Stimulated activated naive CD4-positive, alpha-beta T cell treated with Interleukin-2 at 50 U/mL for 16 hours (primary cell): ENCODE data around the gene SLC2A9.
"Not testable (repeated sequence)": the region's sequence is repeated elsewhere in the genome, so short reads cannot be mapped to it uniquely, and the experiment has no call there.

ENCODE experiments used
- DNase-seq: peaks from one replicate; lab custom pipeline; 2025; lab: John Stamatoyannopoulos, UW

Gene SLC2A9

DNA sequence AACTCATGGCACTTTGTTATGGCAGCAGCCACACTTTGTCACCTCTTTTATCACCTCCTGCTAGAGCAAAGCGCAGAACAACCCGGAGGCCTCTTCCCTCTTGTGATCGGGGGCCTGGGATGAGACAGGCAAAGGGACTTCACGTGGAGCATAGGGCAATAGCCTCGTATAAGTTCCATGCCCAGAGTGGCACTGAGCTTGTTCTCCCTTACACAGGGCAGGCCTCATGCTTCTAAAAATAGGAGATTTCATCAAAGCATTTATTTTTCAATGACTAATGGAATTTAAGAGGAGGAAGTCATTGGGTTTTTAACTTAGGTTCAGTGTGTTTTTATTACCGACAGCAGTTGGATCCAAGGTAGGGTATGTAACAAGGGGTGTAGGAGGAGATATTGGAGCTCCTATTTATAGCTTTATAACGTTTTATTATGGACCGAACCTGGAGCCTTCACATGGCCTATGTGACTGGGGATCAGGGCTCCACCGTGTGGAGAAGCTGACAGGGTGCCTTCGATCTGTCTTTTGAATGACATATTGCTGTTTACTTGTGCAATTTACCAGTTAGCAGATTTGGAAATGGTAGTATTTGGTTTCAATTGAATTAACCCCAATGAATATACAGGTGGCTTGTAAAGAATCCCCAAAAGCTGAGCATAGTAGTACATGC is 93.8 kb downstream of the SLC2A9 start:
- DNase-seq, result no peak

DNA sequence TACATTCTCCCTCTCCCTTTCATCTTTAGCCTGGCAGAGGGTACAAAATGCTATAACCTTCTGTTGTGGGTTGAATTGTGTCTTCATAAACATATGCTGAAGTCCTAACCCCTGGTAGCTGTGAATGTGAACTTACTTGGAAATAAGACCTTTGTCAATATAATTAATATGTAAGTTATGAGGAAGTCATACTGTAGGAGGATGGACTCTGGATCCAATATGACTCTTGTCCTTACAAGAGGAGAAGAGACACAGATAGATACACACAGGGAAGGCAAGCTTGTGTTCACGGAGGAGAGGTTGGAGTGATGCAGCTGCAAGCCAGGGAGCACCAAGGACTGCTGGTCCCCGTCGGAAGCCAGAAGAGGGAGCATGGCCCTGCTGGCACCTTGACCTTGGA is 94.7 kb downstream of the SLC2A9 start:
- DNase-seq, result no peak

DNA sequence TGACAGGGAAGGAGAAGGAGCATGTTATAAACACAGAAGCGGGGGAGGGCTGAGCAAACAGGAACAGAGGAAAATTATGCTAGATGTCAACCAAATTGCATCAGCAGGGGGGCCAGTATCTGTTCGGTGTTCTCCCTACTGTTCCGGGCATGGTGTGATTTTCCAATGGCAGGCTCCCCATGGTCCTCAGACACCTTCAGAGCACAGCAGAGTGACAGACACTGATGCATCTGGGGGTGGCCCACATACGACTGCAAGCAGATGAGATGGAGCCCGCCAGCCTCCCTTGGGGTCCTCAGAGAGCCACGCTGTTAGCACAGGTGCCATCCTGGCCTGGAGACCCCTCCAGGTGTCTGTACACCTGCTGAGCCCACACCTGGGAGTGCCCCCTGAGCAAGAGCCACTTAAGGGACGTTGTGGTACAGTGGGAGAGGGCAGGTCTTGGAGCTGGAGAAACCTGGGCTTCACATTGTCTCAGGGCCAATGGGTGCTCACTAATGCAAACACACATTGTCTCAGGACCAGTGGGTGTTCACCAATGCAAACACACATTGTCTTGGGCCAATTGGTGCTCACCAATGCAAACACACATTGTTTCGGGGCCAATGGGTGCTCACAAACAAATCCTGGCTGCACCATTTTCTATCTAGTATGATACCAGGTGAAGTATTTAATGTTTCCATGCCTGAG is 95.4 kb downstream of the SLC2A9 start:
- no peak for DNase-seq

DNA sequence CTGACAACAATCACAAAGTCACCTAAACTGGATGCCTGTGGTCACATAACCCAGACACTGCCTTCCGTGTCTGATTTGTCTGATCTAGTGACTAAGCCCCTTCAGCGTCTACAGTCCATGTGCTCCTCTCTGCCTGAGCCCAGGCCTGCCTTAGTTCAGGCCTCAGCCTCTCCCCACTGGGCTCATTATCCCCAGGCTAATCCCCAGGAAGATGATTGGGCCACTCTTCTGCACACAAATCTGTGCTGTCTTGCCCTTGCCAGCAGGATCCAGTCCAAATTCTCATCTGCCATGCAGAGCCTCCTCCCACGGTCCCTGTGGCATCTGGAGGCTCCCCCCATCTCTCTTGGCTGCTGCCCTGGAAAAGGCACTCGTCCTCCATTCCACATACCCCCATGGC is 96.5 kb downstream of the SLC2A9 start:
- DNase-seq, result no peak

DNA sequence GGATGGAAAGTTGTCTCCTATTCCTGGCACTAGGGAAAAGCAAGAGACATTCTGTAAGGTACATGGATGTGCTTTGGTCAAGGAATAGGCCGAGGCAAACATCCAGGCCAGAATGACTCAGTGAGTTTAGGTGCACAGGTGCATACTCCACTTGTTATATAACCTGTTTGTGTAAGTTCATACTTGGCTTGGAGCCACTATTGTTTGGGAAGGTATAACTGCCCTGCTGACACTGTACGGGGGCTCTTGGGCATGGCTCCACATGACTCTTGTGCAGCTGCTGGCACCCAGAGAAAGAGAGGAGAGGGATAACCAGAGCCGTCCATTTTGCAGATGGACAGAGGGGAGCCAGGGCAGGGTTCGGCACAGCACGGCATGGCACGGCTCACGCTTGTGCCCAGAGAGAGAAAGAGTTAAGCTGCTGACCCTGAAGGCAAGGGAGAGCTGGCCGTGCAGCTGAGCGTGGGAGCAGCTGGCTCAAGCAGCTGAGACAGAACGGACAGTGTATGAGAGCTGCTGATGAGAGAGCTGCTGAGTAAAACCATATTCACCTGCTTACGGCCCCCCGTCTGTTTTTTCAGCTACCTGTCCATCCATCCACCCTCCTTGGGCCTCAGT is 98.0 kb downstream of the SLC2A9 start:
- no peak for DNase-seq

DNA sequence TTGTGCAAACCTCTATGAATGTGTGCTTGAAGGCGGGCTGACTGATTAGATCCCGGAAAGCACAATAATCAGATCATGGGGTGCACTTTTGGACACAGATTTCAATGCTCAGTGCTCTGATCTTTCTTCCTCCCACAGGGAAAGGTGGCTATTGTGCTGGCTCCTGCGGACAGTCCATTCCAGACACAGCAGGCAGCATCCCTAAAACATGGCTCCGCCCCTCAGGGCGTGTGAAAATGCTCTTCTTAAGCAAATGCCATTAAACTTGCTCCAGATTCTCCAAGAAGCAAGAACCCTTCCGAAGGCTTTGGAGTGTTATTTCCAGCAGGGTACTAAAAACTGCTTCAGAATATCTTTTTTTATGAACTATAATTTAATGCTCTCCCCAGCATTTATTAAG is 100.0 kb downstream of the SLC2A9 start:
- DNase-seq, result no peak

DNA sequence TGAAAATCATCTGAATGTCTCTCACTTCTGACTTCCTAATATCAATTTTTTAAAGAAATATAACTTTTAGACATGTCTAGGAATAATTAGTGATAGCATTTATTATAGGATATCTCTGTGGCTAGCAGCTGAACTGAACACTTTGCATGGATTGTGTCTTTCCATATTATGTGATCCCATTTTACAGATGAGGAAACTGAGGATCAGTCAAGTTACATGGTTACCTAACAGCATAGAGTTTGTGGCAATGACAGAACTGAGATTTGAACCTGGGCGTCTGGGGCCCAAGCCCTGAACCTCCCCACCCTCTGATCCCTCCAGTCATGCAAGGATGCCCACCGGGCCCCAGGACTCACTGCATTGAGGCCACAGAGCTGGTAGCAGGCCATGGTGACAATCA is 101.3 kb downstream of the SLC2A9 start:
- no peak for DNase-seq

DNA sequence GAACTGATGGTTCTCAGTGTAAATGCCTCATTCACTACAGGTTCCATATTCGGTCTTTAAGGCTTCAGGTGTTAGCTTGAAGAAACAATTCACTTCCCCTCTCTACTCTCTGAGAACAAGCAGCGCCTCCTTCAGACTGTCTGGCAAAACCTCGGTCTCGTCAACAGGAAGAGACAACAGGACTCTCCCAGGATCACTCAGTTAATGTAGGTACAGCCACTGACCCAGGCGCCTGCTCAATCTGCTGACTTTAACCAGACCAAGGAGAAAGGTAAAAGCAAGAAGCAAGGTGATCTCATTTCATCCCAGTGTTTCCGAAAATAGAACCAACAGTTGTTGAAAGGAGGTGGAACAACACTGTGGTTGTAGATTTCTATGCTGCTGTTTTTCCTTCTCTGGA is 102.2 kb downstream of the SLC2A9 start:
- no peak for DNase-seq

DNA sequence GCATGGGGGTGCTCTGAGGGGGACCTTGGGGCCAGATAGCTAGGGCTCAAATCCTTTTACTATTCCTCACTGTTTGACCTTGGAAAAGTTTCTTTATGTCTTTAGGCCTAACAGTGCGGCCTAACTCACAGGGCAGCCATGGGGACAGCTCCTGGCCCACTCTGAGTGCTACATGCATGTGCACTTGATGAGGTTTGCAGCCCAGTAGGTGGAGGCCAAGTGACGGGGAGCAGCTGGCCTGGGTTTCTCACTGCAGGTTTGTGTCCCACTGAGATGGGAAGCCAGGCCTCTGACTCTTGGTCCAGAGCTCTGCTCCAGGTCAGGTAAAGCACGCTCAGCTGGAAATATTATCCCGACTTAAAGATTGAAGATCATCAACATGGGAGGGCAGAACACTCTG is 102.8 kb downstream of the SLC2A9 start:
- DNase-seq, result no peak

DNA sequence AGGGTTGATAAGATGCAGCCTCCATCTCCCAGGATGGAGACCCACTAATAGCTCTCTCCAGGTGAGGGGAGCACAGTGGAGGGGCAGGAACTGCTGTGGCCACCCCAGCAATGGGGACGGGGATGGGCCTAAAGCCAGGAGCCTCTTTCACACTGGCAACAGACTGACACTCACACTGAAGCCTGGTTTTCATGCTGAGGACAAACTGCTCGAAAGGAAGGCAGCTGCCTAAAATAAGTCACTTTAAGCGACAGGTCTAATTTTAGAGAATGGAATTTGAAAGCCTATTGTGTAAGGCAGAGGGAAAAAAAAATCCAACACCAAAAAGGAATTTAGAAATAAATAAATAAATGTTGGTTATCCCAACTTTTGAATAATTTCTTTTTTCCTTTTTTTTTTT is 104.4 kb downstream of the SLC2A9 start:
- DNase-seq, result no peak

DNA sequence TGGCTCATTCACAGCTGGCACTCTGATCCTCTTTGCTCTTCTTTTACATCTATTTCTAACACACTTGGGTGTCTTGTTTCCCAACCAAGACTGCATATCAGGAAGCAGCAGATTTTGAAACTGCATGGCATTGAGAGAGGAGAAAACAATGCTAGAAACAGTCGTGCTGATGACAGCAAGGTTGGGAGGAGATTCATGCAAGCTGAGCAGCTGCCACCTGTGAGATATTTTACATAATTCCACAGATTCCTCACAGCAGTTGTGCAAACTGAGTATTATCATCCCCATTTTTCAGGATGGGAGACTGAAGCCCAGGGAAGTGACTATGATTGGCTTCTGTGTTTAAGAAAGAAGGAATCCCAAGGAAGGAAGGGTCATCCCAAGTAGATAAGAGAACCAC is 105.0 kb downstream of the SLC2A9 start:
- no peak for DNase-seq

DNA sequence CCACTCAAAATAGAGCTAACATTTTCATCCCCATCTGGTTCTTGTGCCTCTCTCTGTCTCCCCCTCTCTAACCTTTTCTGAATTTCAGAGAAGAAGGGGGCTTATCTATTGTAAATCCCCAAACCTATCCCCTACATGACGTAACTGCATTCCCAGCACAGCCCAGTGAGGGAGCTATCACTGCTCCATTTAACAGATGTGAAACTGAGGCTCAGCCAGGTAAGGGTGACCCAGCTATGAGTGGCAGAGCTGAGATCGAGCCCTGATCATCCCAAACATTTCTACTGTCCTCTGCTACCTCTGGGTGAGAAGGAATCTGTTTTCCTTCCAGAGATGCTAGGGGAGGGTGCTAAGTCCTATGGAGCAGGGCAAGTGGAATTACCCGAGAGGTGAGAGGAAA is 107.5 kb downstream of the SLC2A9 start:
- DNase-seq, result no peak

DNA sequence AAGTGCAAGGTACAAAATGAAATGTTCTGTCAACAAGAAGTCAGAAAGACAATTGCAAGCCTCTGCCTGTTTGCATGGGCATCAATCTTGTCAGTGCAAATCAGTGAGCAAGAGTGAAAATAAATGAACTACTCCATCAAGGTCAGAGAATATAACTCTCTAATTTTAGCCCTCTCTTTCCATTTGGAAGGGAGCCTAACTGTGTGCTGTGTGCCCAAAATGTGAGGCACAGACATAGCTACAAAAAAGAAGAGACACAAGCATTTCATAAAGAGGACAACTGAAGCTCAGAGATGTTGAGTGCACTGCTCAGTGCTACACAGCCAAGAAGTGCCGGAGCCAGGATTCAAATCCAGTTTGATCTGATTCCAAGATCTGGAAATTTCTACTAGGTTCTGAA is 114.3 kb downstream of the SLC2A9 start:
- DNase-seq, result no peak

DNA sequence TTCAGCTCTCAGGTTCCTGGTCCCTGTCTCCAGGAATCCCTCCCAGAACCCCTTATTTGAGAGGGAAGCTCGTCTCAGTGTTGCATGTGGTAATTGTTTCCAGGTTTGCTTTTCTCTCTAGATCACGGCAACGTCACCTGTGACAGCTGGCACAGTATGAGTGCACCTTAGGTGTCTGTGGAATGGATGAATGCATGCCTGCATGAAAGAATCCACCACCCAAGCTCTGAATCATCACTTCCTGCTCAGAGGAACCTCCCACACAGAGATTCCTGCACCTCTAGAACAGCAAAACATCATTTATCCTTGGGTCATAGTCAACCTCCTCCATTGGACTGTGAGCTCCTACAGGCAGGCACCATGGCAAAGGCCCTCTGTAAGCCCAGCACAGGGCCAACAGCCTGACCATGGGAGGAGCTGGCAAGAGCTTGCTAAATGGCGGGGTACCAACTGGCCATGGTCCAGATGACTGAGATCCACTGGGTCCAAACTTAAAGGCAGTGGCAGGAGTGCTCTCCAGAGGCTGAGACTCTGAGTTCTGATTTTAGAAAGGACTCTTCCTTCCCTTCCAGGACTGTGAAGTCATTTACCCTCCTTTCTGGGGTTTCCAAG is 116.2 kb downstream of the SLC2A9 start:
- DNase-seq, result no peak

DNA sequence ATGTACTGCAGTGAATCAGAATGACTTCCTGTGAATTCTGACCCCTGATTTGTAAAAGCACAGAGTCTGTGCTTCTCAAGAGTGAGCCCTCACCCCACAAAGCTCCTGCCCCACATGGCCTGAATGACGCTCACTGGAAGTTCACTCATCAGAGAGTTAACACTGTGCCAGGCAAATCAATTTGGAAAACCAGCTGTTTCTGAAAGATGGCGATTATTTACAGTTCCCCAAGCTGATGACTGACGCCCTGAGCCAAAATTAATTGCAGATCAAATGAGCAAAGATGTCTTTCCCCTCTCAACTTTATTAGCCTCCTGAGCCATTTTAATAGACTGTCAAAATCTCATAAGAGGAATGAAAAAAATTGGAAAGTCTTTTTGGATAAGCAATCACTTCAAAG is 118.0 kb downstream of the SLC2A9 start:
- no peak for DNase-seq

DNA sequence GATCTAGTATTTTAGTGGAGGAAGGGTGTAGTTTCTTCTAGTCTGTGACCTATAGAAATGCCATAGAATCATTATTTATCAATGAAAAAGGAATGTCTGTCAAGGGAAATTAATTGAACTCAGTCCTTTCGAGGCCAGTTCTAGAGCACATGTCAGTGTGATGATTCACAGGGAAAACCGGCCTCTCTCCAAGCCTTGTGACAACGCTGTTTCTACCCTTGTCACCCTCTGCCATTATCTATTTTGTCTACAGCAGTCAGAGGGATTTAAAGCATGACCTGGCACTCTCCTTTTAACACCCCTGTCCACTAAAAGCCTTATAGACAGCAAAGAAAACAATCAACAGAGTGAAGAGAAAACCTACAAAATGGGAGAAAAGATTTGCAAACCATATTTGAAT is 120.0 kb downstream of the SLC2A9 start:
- DNase-seq, result no peak

DNA sequence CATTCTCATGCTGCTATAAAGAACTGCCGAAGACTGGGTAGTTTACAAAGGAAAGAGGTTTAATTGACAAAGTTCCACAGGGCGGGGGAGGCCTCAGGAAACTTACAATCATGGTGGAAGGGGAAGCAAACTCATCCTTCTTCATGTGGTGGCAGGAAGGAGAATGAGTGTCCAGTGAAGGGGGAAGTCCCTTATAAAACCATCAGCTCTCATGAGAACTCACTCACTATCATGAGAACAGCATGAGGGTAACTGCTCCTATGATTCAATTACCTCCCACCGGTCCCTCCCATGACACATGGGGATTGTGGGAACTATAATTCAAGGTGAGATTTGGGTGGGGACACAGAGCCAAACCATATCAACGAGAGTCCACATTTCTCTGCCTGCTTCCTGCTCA is 120.7 kb downstream of the SLC2A9 start:
- not testable (repeated sequence) for DNase-seq

DNA sequence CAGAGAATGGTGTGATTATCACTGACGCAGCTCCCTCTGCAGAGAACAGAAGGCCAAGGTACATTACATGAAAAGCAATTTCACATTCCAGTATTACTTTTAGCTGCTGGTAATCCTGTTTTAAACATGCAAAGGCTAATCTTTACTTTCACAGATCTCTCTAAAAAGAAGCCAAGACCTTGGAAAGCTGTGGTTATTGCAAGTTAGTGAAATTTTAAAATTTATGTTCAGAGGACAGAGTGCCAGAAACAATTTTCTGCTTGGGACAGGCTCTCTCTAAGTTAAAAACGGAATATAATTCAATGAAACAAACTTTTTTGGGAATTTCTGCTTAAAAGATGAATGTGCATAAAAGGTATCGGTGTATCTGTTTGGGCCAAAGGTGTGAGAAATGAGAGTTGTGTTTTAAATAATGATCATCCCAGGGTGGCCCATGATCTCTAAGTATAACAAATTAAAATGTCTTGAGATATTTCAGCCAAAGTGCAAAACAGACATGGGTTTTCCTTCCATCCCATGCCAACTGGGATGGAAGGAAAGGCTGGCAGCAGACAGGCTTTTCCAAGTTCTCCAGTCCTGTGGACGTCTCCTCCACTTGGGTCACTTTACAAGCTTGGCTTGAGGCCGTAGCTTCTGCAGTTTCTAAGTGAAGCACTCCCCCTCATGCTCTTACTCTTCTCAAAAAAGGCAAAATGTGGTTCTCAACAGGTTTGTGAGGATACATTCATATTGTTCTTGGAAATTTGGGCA is 121.8 kb downstream of the SLC2A9 start:
- DNase-seq, result no peak

DNA sequence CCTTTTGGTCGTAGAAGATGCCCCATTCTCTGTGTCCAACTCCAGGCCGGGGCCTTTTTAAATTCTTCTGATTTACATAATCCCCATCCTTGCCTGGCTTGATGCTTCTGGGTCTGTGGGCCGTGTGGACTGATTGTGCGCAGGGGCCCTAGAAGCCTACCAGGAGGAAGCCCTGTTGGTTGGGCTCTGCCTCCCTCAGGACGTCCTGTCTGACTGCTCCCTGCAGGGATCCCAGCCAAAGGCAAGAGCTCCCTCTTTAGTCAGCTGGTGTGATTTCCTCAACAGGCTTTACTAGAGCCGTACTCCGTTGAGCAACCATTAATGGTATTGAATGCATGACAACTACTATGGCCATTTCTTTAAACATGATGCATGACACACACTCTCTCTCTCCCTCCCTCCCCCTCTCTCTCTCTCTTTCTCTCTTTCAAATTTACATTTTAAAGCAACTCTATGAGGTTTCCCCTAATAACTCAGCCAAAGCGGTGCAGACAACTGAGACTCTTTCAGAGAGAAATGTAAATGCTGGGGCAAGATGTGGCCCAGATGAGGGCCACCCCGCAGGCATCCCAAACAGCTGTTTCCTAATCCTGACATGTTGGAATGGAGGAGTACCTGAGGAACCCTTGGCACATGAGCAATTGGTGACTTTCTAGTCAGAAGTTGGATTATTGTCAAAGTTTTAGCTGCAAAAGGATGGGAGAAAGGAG is 122.5 kb downstream of the SLC2A9 start:
- no peak for DNase-seq

DNA sequence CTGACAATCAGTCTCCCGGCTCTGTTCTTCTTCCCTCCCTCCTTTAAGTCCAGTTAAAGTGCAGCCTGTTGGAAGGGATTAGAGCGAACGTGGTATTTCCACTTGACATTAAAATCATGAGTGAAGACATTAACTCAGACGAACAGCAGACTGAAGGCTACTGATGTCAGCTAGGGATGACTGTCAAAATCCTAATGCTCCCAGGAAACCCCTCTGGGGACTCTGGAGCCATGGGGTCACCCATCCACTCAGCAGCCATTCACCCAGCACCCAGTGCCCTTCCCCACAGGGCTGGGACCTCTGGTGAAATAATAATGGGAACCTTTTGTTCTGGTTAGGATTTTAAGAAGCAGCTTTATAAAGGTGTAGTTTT is 126.0 kb downstream of the SLC2A9 start:
- DNase-seq, result no peak

DNA sequence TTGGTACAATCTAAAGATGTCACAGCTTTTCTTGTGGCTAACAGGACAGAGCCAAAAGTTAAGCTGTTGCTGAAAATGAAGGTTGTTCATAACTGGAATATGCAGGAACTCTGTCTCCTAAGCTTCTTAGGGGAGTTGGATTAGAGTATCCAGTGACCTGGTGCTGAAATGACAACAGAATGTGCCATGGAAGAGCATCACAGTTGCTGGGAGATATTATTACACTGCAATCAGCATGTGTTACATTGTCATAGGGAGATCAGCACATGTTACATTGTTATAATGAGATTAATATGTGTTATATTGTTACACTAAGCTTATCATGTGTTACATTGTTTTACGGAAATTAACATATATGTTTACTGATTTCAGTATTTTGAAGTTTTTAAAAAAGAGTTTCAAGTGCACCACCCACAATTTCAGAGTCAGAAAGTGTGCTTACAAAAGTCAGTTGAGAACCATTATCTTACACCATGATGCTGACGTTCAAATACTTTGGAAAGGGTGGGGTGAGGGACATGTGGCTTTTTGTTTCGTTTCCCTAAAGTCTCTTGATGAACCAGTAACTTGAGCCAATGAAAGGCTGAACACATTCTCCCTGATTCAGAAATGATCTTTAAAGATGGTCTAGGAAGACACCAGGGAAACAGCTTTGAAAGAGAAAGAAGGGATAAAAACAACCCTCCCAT is 126.5 kb downstream of the SLC2A9 start:
- DNase-seq, result no peak
